HG03139 (cell line): ENCODE data around the gene DMD.
"Not testable (repeated sequence)": the region's sequence is repeated elsewhere in the genome, so short reads cannot be mapped to it uniquely, and the experiment has no call there.

Source experiments
- ATAC-seq: cut with Tn5 transposase; IDR thresholded peaks from one replicate; pipeline ENCODE4 v1.9.1; 2021; ENCODE audit not compliant: unreplicated experiment

DMD gene

DNA sequence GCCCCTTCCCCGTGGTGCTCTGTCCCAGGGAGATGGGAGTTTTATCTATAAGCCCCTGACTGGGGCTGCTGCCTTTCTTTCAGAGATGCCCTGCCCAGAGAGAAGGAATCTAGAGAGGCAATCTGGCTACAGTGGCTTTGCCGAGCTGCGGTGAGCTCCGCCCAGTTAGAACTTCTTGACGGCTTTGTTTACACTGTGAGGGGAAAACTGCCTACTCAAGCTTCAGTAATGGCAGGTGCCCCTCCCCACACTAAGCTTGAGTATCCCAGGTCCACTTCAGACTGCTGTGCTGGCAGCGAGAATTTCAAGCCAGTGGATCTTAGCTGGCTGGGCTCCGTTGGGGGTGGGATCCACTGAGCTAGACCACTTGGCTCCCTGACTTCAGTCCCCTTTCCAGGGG lies 1740.6 kb downstream of the DMD start:
- not testable (repeated sequence) for ATAC-seq

DNA sequence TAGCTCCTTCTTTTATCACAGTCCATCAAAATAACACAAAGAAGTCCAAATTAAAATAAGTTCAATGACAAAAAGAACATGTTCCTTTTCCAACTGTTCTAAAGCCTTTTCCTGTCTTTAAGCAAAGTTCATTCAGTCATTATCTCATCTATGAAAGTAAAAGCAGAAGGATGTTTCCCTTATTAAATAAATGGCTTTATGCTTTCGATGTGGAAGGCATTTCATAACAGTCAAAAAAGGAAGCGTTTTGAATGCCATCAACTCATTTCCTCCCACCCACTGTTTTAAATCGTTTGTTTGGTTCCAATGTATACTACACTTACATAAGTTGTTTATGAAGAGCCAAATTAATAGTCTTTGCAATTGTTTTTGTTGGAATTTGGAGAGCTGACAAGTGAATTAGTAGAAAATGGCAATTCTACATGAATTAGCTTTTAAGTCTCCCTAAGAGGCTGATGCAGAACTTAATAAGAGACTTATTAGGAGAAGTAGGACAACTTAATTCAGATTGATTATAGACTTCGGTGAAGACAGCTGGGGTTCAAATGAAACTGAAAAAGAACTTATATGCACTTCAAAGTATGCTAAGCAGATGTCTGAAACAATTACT lies 1746.9 kb downstream of the DMD start:
- no peak for ATAC-seq

DNA sequence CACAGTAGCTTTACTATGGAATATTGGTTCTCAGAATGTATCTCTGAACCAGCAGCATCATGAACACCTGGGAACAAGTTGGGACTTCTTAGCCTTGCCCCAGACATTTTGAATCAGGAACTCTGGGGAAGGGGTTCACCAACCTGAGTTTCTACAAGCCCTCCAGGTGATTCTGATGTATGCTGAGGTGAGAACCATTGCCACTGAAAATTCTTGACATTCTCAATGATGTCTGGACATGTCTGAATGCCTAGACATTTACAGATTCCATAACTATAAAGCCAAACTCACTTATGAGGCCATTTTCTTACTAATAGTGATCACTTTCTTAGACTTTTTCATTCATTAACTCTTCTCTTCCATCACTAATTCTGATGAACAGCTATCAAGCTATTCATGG lies 1750.1 kb downstream of the DMD start:
- ATAC-seq = no peak

DNA sequence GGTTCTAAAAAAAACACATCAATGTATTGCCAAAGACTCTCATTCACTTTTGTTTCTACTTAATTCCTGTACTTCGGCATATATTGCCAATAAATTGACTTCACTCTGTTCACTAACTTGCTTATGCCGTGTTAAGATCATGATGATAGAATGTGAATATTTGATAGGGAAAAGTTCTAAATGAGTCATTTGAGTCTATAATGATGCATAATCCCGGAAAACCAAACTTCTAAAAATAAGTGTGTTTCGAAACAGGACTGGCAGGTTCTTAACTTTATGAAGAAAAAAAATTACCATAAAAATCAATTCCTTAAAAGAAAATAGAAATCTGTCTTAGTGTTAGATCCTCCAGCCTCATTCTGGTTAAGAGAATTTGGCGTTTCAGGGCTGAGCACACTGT lies 1752.0 kb downstream of the DMD start:
- ATAC-seq = no peak

DNA sequence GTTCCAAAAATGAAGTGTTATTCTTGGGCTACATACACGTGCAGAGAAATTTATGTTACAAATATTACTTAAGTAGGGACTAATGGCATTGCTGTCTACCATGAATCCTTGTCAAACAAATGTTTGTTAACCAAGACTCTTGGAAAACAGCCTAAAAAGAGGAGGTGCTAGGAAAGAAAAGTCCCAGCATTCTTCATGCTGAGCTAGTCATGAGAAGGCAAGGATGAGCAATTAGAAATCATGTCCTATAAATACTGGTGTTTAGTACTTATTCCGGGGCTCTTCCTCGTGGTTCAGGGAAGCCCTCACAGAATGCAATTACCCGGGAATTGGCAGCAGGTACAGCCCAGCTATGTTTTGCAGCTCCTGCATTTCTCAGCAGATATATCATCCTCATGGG lies 1761.4 kb downstream of the DMD start:
- no peak for ATAC-seq

DNA sequence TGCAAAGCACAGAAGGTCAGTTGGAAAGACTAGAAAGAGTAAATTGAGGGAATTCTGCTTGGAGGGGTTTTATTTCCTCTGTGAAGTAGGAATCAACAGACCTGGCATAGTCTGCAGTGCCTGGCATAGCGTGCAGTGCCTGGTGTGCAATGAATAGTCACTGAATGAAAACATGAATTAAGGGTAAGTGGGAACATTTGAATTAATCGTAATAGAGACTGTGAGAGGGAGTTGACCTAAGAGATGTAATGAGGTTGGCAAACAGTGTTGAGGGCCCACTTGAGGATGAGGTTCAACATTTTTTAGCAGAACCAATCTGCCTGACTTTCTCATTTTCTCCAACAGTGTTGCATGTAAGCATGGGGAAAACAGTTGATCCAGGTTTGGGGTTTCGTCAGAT lies 1762.3 kb downstream of the DMD start:
- no peak for ATAC-seq

DNA sequence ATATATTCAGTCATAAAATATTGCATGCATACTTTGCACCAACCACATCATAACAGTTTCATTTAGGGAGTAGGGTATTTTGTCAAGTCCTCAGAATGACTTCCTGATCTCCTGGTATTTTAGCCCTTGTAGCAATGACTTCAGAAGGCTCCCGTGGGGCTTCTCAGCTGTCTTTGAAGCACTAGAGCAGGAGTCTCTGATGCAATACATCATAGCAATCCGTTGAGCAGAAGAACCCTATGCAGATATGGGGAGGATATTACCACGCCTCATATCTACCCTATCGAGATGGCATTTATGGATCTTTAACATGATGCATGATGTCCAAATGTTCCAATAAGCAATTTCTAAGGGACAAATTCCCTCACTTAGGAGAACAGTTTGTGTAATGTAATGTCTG lies 1765.8 kb downstream of the DMD start:
- ATAC-seq = no peak

DNA sequence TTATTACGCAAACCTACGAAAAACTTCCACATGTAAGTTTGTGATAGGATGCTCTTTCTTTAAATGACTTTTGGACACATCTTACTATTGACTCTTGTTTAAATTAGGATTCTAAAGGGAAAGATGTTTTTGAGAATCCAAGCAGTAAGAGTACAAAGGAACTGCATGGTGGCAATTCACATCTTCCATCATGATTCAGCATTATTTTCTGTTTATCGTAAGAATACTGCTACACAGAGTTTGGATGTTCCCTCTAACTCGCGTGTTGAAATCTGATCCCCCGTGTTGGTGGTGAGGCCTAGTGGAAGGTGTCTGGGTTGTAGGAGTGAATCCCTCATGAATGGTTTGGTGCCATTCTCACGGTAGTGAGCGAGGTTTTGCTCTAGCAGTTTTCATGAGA lies 1767.7 kb downstream of the DMD start:
- no peak for ATAC-seq

DNA sequence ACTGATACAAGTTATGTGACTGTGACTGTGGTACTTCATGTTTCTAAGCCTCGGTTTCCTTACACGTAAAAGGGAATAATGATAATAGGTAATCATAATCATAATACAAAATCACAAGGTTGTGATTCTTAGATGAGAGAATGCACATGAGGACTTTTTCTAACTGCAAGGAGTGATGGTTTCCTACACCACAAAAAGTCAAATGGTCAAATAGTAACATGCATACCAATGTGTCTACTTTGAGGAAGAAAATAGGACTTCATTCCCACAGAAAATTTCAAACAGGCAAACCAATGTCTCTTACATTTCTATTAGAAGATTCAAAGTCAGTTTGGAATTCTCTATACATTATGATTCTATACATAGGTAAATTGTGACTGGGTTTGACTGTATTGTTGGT lies 1770.8 kb downstream of the DMD start:
- no peak for ATAC-seq

DNA sequence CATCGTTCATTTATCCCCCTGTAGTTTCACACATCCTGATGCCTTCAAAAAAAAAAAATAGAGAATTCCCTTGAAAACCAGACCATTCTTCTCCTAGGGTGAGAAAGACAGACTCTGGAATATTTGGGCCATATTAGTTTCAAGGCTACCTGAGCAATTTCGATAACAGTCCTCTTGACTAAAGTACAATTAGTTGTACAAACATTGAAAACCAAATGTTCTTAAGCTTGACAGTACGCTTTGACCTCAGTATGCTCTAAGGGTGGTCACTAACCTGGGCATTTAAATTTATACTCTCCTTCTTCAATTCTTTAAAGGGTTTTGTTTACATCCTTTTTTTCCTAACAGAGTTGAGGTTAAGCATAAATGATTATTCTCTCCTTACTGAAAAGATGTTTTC lies 1774.9 kb downstream of the DMD start:
- ATAC-seq = no peak

DNA sequence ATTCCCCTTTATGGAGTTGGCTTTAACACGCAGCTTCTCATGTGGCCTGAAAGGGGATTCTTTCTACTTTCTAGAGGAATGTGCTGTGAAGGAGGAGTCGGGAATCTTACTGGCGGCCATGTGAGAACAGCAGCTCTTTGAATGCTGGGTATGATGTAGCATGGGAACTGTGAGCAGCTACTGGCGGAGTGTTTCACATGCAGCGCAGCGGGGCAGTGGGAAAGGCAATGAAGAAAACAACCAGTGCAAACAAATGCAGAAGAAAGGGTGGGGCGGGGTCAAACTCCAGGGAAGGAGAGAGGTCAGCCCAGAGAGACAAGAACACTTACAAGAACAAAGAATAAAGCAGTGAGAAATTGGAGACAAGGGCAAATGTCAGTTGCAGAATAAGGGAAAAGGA lies 1775.8 kb downstream of the DMD start:
- no peak for ATAC-seq

DNA sequence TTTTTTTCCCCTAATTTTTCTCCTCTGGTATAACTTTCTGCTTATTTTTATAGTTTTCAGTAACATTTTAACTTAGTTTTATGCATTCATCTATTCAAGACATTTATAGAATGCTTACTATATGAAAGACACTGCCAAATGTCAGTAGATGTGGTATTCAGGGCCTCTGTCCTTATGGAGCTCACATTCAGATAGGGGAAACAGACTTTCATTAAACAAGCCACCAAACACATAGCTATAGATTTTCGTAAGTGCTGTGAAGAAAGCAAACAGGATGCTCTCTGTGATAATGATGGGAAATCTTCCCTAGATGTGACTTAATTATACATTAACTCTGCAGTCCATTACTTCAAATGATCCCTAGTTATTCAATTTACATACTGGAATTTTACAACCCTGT lies 1777.5 kb downstream of the DMD start:
- no peak for ATAC-seq

DNA sequence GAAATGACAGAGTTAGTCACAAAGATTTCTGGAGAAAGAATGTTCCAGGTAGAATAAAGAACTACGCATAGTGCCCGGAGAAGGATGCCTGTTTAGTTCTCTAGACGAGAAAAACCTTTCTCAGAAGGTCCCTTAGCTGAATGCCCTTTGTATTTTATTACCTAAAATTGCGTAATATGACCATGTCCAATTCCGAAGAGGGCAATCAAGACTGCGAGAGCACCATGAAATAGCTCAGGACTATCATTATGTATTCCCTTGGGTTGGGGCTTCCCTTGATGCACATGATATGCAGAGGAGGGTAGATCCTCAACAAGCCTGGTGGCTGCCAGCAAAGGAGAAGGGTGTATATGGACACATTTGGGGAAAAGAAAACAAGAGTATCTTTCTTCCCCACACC lies 1781.4 kb downstream of the DMD start:
- ATAC-seq = no peak

DNA sequence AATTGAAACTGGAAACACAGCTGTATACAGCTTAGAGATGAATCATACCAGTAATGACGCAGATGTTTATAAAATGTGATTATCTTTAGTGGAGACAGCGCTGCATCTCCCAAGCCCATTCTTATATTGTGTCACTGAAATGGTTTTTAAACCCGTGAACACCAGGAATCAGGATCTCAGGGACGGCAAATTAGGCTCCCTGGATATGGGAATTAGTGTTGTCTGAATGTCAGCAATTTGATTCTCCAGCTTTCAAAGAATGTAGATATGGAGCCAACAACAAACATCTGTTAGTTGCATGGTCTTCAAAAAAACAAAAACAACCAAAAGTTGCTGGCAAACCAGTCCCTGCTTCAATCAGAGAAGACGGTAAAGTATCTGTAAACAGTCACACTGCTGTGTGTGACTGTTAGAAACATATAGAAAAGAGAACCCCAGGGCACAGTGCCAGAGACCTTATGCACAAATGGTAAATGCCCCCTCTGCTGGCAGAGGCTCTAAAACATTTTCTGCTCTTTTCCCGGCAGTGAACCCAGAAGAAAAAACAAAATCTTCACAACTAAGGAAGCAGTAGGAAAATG lies 1787.7 kb downstream of the DMD start:
- no peak for ATAC-seq

DNA sequence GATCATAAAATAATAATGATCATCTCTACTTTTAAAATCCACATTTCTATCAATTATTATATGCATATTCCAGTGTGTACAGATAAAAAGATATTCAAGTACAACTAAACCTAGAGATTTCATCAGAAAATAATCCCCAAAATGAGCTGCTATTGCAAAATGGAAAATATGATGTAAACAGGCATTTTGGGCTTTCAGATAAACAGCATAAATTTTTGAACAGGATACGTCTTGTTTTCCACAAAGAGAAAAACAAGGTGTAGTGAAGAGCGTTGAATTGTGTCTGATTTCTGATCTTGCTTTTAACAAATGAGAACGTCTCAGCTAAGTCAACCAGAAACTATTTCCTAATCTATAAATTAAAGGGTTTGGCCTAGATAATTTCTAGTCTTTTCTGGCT lies 1789.9 kb downstream of the DMD start:
- no peak for ATAC-seq

DNA sequence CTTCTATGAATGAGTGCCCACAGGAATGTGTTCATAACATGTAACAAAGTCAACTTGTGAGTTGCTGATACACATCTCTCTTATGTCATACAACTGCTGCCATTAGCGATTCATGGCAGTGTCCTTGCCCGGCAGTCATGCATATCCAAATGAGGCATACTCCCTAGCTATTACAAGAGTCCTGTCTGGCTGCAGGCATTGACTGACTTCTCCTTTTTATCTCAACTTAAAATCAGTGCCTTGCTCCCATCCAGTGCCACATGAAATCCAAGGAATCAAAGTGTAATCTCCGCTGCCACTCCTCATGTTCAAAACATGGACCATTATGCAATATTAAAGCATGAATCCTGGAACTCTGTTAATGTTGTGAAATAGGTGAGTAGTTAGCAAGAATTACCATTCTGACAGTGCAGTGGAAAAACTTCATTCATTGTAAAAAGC lies 1790.6 kb downstream of the DMD start:
- no peak for ATAC-seq

DNA sequence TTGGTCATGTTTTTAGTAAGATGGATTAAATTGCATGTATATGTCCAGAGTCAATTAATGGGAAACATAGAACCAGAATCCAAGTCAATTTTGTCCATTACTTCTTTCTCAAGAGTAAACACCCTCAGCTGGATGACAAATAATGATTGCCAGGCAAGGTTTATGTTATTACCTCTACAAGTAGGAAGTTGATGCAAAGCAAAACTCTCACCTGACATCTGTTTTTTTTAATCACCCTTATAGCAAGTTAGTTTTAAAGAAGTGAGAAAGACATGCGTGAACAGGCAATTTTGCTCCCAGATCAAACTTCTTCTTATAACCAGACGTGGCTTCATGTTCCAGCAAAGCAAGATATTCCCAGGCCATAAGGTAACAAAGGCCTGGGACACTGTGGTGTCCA lies 1791.0 kb downstream of the DMD start:
- ATAC-seq = no peak

DNA sequence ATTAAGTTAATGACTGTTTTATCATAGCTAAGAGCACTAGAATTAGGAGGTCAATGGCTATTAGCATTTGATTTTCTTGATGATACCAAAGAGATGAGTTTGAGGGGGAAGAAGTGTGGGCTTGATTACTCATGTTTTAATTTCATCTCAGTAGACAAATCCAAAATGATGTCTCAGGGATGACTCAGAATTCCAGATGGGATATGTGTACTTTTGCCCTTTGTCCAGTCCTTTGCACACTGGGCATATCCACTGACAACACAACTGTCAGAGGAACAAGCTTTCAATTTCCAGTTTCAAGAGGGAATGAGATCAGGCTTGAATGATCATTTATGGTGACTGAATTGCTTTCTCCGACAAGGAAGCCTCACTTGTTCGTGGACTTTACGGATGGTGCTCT lies 1814.2 kb downstream of the DMD start:
- no peak for ATAC-seq

DNA sequence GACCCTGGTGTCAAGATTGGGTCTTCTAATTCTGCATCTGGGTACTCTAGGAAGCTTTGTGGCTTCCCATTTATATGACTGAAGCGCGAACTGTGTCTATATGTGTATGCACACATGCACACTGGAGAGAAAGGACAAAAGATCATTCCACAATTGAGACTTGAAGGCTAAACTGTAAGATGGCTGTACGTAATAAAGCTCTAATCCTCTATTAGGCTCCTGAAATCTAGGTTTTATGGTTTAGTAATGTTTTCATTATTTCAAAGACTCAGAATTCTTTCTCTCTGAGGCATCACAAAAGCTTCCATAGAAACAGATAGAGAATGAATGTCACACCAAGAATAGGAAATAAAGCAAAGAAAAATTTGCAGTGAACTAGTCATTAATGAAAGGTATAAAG lies 1818.8 kb downstream of the DMD start:
- ATAC-seq = no peak

DNA sequence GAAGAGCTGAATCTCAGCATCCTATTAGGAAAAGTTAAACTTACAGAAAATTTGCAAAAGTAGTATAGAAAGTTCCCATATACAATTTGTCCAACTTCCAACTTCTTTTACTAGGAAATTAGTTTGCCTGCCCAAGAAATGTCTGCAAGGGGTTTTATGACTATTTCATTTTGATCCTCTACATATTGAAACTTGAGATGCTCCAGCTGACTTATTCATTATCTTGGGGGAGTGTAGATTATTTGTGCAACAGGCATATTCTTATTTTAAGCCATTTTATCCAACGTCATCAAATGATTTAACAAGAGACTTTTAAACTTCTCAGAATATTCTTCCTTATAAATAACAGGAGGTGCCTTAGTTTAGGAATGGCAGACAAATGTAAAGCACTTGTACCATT lies 1822.4 kb downstream of the DMD start:
- ATAC-seq = no peak

DNA sequence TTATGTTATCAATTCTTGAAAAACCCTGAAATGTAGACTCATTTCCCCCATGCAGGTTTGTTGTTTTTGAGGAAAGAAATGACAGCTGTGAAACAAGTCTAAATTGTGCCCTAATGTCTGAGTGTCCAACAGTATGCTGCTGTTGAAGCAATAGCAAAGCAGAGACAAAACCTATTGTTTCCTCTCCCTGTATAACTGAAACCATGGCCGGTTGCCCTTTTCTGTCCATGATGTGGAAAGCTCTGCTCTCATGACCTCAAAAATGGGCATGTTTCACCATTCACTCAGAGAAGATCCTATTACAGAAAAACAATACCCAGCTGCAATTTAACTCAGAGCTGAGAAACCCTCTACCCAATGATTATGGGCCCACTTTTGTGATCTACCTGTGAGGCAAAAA lies 1826.9 kb downstream of the DMD start:
- ATAC-seq = no peak

DNA sequence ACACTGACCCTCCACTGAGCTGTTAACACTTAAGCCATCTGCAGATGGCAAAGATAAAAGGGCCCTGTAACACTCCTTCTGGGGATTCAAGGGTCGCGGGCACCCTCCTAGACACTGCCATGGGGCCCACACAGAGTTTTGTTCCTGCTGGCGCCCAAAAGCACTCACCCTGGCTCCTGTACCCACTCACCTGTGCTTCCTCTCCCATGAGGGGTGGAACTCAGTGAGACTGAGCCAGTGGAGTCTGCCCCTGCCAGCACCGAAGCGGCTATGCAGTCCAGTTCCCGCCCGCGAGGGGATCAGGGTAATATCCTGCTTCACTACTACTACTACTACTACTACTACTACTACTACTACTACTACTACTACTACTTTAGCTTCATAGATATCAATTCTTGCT lies 1827.4 kb downstream of the DMD start:
- ATAC-seq = no peak

DNA sequence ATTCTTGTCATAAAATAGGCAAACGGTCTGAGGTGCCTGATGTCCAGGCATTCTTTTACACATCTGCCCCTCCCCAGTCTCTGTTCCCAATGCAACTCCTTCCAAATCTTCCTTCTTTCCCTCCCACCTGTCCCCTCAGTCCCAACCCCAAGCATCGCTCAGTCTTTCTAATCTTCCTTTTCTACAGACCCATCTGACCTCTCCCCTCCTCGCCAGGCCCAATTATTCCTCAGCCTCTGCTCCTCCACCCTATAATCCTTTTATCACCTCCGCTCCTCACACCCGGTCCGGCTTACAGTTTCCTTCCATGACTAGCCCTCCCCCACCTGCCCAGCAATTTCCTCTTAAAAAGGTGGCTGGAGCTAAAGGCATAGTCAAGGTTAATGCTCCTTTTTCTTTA lies 1832.4 kb downstream of the DMD start:
- ATAC-seq = not testable (repeated sequence)
